Activated naive CD8-positive, alpha-beta T cell treated with anti-CD3 and anti-CD28 coated beads, Interleukin-2, amount 50 U/mL, for 24 hours (primary cell): ENCODE data around the gene PHGDH.
"Not testable (repeated sequence)": the region's sequence is repeated elsewhere in the genome, so short reads cannot be mapped to it uniquely, and the experiment has no call there.

Source experiments
- ATAC-seq: fragments of 150-1000 bp; cut with Tn5 transposase; one replicate; pipeline ENCODE4 v1.10.0; 2021
- DNase-seq: peaks from one replicate; pipeline ENCODE4 v3.0.0; 2021
- H3K27ac Mint-ChIP-seq: one replicate; pipeline ENCODE4 v1.8.0; 2021; ENCODE audit warnings: mild to moderate bottlenecking, mixed read lengths
- H3K27me3 Mint-ChIP-seq: one replicate; pipeline ENCODE4 v1.8.0; 2021; ENCODE audit warnings: mixed read lengths
- H3K36me3 Mint-ChIP-seq: one replicate; pipeline ENCODE4 v1.8.0; 2021; ENCODE audit warnings: low read depth, mixed read lengths
- H3K4me1 Mint-ChIP-seq: one replicate; pipeline ENCODE4 v1.8.0; 2021; ENCODE audit warnings: mixed read lengths
- H3K4me3 Mint-ChIP-seq: one replicate; pipeline ENCODE4 v1.8.0; 2021; ENCODE audit warnings: mild to moderate bottlenecking, moderate library complexity, mixed read lengths
- H3K9me3 Mint-ChIP-seq: one replicate; pipeline ENCODE4 v1.8.0; 2021; ENCODE audit warnings: mixed read lengths

Gene PHGDH

GRCh38 chr1:119774746-119775490 is 63.2 kb downstream of the PHGDH start:
- H3K27ac Mint-ChIP-seq: no peak overlapping the region
- DNase-seq (no peak), ATAC-seq (peak; percentile 68)
- H3K4me1 Mint-ChIP-seq: no peaks in the 10 kb centered on the region
- H3K36me3 Mint-ChIP-seq: no peaks in the 10 kb centered on the region
- H3K4me3 Mint-ChIP-seq: no peak overlapping the region
- H3K27me3 Mint-ChIP-seq: peaks cover 10% of the 10 kb centered on the region
- H3K9me3 Mint-ChIP-seq: no peaks in the 10 kb centered on the region

GRCh38 chr1:119778359-119778758 is 66.6 kb downstream of the PHGDH start:
- H3K9me3 Mint-ChIP-seq: no peaks in the 10 kb centered on the region
- DNase-seq (no peak), ATAC-seq (no peak)
- H3K27ac Mint-ChIP-seq: no peak overlapping the region
- H3K4me1 Mint-ChIP-seq: peaks cover 3% of the 10 kb centered on the region
- H3K4me3 Mint-ChIP-seq: no peak overlapping the region
- peaks cover 10% of the 10 kb centered on the region for H3K27me3 Mint-ChIP-seq
- H3K36me3 Mint-ChIP-seq: no peaks in the 10 kb centered on the region

GRCh38 chr1:119778886-119779560 is 67.3 kb downstream of the PHGDH start:
- Mint-ChIP-seq H3K36me3 (no peaks in the 10 kb centered on the region), H3K4me1 (peaks cover 10% of the 10 kb centered on the region), H3K9me3 (no peaks in the 10 kb centered on the region), H3K4me3 (no peak overlapping the region), H3K27ac (no peak overlapping the region), H3K27me3 (peaks cover 8% of the 10 kb centered on the region)
- DNase-seq: no peak
- no peak for ATAC-seq

- Mint-ChIP-seq H3K36me3 (no peaks in the 10 kb centered on the region), H3K4me3 (no peak overlapping the region), H3K27ac (no peak overlapping the region), H3K9me3 (no peaks in the 10 kb centered on the region), H3K27me3 (peaks cover 8% of the 10 kb centered on the region), H3K4me1 (peaks cover 10% of the 10 kb centered on the region)
- ATAC-seq (no peak), DNase-seq (no peak)
These were observed 68.2 kb downstream of the PHGDH start for GRCh38 chr1:119779869-119780356.

GRCh38 chr1:119781434-119782210 is 69.9 kb downstream of the PHGDH start:
- no peak overlapping the region for H3K4me3 Mint-ChIP-seq
- peaks cover 7% of the 10 kb centered on the region for H3K27me3 Mint-ChIP-seq
- no peaks in the 10 kb centered on the region for H3K9me3 Mint-ChIP-seq
- no peak for DNase-seq
- ATAC-seq: no peak
- H3K27ac Mint-ChIP-seq: no peak overlapping the region
- no peaks in the 10 kb centered on the region for H3K36me3 Mint-ChIP-seq
- peaks cover 18% of the 10 kb centered on the region for H3K4me1 Mint-ChIP-seq

- no peaks in the 10 kb centered on the region for H3K9me3 Mint-ChIP-seq
- no peaks in the 10 kb centered on the region for H3K36me3 Mint-ChIP-seq
- H3K27ac Mint-ChIP-seq: no peak overlapping the region
- DNase-seq: no peak
- peak; percentile 61 for ATAC-seq
- no peak overlapping the region for H3K4me3 Mint-ChIP-seq
- H3K4me1 Mint-ChIP-seq: peaks cover 20% of the 10 kb centered on the region
- H3K27me3 Mint-ChIP-seq: peaks cover 7% of the 10 kb centered on the region
These were observed 71.0 kb downstream of the PHGDH start for GRCh38 chr1:119782631-119783325.

GRCh38 chr1:119783354-119784185 is 71.8 kb downstream of the PHGDH start:
- DNase-seq (no peak), ATAC-seq (peak; percentile 42)
- no peaks in the 10 kb centered on the region for H3K9me3 Mint-ChIP-seq
- H3K36me3 Mint-ChIP-seq: no peaks in the 10 kb centered on the region
- H3K4me3 Mint-ChIP-seq: no peak overlapping the region
- H3K27me3 Mint-ChIP-seq: peaks cover 4% of the 10 kb centered on the region
- H3K4me1 Mint-ChIP-seq: peaks cover 20% of the 10 kb centered on the region
- peak overlapping the region; percentile 9 for H3K27ac Mint-ChIP-seq

GRCh38 chr1:119784191-119784781 is 72.6 kb downstream of the PHGDH start:
- no peak overlapping the region for H3K4me3 Mint-ChIP-seq
- peaks cover 6% of the 10 kb centered on the region for H3K27me3 Mint-ChIP-seq
- no peak for DNase-seq

GRCh38 chr1:119786046-119786445 is 74.3 kb downstream of the PHGDH start:
- ATAC-seq, H3K27ac Mint-ChIP-seq, H3K27me3 Mint-ChIP-seq, H3K4me3 Mint-ChIP-seq, H3K9me3 Mint-ChIP-seq, DNase-seq, H3K36me3 Mint-ChIP-seq: not testable (repeated sequence)
- H3K4me1 Mint-ChIP-seq: peaks cover 20% of the 10 kb centered on the region

More at GRCh38 chr1:119784191-119784781, 72.6 kb downstream of the PHGDH start:
- H3K27ac Mint-ChIP-seq: no peak overlapping the region
- H3K9me3 Mint-ChIP-seq: no peaks in the 10 kb centered on the region
- peaks cover 20% of the 10 kb centered on the region for H3K4me1 Mint-ChIP-seq
- ATAC-seq: no peak
- no peaks in the 10 kb centered on the region for H3K36me3 Mint-ChIP-seq

GRCh38 chr1:119786473-119787050 is 74.8 kb downstream of the PHGDH start:
- not testable (repeated sequence) for H3K4me3 Mint-ChIP-seq, H3K27ac Mint-ChIP-seq, ATAC-seq, H3K36me3 Mint-ChIP-seq, DNase-seq, H3K27me3 Mint-ChIP-seq, H3K9me3 Mint-ChIP-seq
- peaks cover 20% of the 10 kb centered on the region for H3K4me1 Mint-ChIP-seq

- ATAC-seq: no peak
- Mint-ChIP-seq H3K4me1 (peaks cover 20% of the 10 kb centered on the region), H3K9me3 (no peaks in the 10 kb centered on the region), H3K36me3 (no peaks in the 10 kb centered on the region), H3K4me3 (no peak overlapping the region), H3K27me3 (peaks cover 8% of the 10 kb centered on the region), H3K27ac (no peak overlapping the region)
- no peak for DNase-seq
These were observed 76.0 kb downstream of the PHGDH start for GRCh38 chr1:119787776-119788175.

- peaks cover 10% of the 10 kb centered on the region for H3K4me1 Mint-ChIP-seq
- no peaks in the 10 kb centered on the region for H3K9me3 Mint-ChIP-seq
- no peak for ATAC-seq
- H3K4me3 Mint-ChIP-seq: no peak overlapping the region
- H3K27me3 Mint-ChIP-seq: peaks cover 5% of the 10 kb centered on the region
- no peak for DNase-seq
- H3K36me3 Mint-ChIP-seq: no peaks in the 10 kb centered on the region
- H3K27ac Mint-ChIP-seq: no peak overlapping the region
These were observed 78.9 kb downstream of the PHGDH start for GRCh38 chr1:119790451-119791198.
